Heart right ventricle (tissue), 16 donors: Measurements from ENCODE around the gene MRRF. TPM values are rescaled to one million over a fixed set of nuclear protein-coding genes. Genes with fewer than 3 reads are reported as not detected.

Source experiments
- ATAC-seq, 8 donors: fragments of 200-7000 bp; cut with Tn5 transposase; one replicate each; pipeline ENCODE4 v1.9.1; 2020; ENCODE audit warnings: mild to moderate bottlenecking in 8 of 8, moderate library complexity in 8 of 8, moderate number of reproducible peaks in 1 of 8
- DNase-seq, 2 donors: peaks; one replicate each; pipeline ENCODE4 v3.0.0-alpha.2; 2020
- H3K27ac ChIP-seq, 10 donors: fragments of 200-600 bp; sonication (generic) in 2 of 10; one replicate each; pipeline versions ENCODE4 v1.5.0 to v1.8.0; 2020 to 2022; ENCODE audit warnings: mild to moderate bottlenecking in 3 of 10
- H3K27me3 ChIP-seq, 7 donors: fragments of 200-600 bp; one replicate each; pipeline ENCODE4 v1.8.0; 2021 to 2022; ENCODE audit warnings: mild to moderate bottlenecking in 2 of 7
- H3K36me3 ChIP-seq, 9 donors: fragments of 200-600 bp; sonication (generic) in 1 of 9; one replicate each; pipeline versions ENCODE4 v1.5.0 to v1.8.0; 2020 to 2022; ENCODE audit warnings: mild to moderate bottlenecking in 2 of 9
- H3K4me1 ChIP-seq, 9 donors: fragments of 200-600 bp; sonication (generic) in 1 of 9; one replicate each; pipeline versions ENCODE4 v1.5.0 to v1.8.0; 2020 to 2022; ENCODE audit warnings: mild to moderate bottlenecking in 4 of 9
- H3K4me3 ChIP-seq, 10 donors: fragments of 200-600 bp; sonication (generic) in 2 of 10; one replicate each; pipeline versions ENCODE4 v1.5.0 to v1.8.0; 2020 to 2022; ENCODE audit warnings: mild to moderate bottlenecking in 7 of 10, moderate library complexity in 2 of 10
- H3K9me3 ChIP-seq, 11 donors: fragments of 200-600 bp in 10 of 11; sonication (generic) in 2 of 11; one replicate each; pipeline versions ENCODE4 v1.5.0 to v1.8.0; 2013 to 2022; ENCODE audit warnings: mild to moderate bottlenecking in 2 of 11, control low read depth in 1 of 11, moderate library complexity in 1 of 11
- WGBS, 2 donors: extraction: QIAGEN DNeasy Blood & Tissue Kit; methylation state at CpG; one replicate each; pipeline ENCODE4 v1.1.7; 2013; ENCODE audit warnings: inconsistent platforms in 1 of 2; 5-methylcytosine and 5-hydroxymethylcytosine counted together
- intact Hi-C, 10 donors: fragments of 100-400 bp; cut with DNase I; formaldehyde crosslinking; loops; one replicate each; pipeline versions ENCODE4 v1.11.1 to v1.14.2; 2022
- polyA plus RNA-seq, 2 donors: library from polyadenylated mRNA; stranded (reverse); fragments of 200-250 nt; gene quantifications; one replicate each; pipeline ENCODE4 v1.2.3, GENCODE V29; 2013
- total RNA-seq, 10 donors: library from RNA; stranded (reverse); fragmentation: NEBNext Ultra II Directional in 3 of 10; extraction: Animal tissue kit (Norgen Biotek cat#: 25700) in 3 of 10; gene quantifications; one replicate each; pipeline versions ENCODE4 v1.2.1 to v1.2.4, GENCODE V29; 2021 to 2023
- TF ChIP-seq, protein P1 (sequence below), 9 donors: fragments of 200-600 bp; sonication (generic) in 2 of 9; IDR thresholded peaks; one replicate each; pipeline versions ENCODE4 v1.5.0 to v1.8.0; 2021 to 2022; ENCODE audit warnings: antibody characterized with exemption in 9 of 9, mild to moderate bottlenecking in 5 of 9, moderate library complexity in 1 of 9
- donor health status: Arrhythmogenic right ventricular cardiomyopathy.
- donor health status: ischemic (EF 13 %, LVEDD 7.1; RV severe dilation, severe dysfunction).
- donor health status: healthy with polysubstance abuse.
- donor health status: DM: no; HTN: yes; CAD: no.
- donor health status: DM: no; HTN: no; CAD: no.
- donor health status: ischemic (EF 25% LVEDD 6.9; RV normal size, moderate dysfunction).
- donor health status: ischemic (EF 25% LVEDD 5.7; RV mildly dilated, moderate dysfunction).
- donor health status: healthy.
- donor health status: DM: yes; HTN: yes; CAD: no.
- donor health status: Ischemic cardiomyopathy.
- donor health status: ischemic (EF 35%, LVEDD 5.7; RV mildly dilated, moderate dysfunction).
- donor health status: nonischemic (EF 11% LVEDD 7.7; RV severe dilation, severe dysfunction).
- donor health status: DM: yes; HTN: yes; CAD: no.
- donor health status: PGD.
- donor health status: ischemic (EF 29% LVEDD 5.4; RV normal size, mild dysfunction).
- donor health status: nonischemic (EF 23%, LVEDD 6.1; RV moderate dilation, normal function).

The MRRF gene
- total and polyA plus RNA-seq, 12 donors = 30.3 to 45.9 (median 37.8) TPM

DNA sequence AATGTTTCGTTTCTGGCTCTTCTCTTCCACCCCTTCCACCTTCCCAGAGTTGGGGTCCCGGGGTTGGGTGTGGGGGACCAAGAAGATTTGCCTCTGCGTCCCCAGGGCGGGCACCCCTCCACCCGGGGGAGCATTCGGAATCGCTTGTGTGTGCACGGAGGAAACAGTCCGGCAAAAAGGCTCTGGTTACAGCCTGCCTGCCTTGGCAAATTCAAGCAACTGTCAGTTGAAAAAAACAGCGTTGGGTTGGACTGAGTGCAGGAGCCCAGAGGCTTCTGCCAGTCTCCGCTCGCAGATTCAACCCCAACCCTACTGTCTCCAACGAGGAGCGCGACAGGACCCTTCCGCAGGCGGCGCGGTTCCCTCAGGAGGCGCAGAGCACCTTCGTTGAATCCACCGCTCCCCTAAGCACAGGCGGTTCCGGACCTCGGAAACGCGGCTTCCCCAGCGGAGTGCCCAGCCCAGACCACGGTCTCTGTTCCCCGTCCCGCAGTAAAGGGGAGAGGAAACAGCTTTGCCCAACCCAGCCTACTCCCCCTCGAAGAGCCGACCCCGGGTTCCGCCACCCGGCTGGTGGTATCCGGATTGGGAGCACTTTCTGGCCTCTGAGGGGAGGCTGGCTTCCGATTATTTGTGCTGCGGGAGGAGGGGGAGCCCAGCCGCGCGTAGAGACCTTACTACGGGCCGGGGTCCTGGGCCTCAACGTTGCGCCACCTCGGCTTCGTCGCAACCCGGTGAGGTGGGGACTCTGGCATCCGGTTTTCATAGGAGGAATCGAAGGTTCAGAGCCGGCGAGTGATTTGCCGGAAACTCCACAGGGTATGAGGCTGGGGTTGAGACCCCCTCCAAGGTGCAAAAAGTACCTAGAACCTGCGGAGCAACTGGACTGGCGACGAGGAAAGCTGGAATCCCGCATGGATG lies 45.5 kb upstream of the MRRF start:
- peak; percentile 4 to 37 (median 30) for ATAC-seq
- intact Hi-C loops = no loop called here
- no peaks in the 10 kb centered on the region for H3K9me3 ChIP-seq
- H3K36me3 ChIP-seq = no peaks in the 10 kb centered on the region
- WGBS, 2 donors = 6 to 10% methylated on average over 59 of the region's 59 CpGs
- no peak overlapping the region for H3K27ac ChIP-seq
- TF ChIP-seq, protein P1, sequence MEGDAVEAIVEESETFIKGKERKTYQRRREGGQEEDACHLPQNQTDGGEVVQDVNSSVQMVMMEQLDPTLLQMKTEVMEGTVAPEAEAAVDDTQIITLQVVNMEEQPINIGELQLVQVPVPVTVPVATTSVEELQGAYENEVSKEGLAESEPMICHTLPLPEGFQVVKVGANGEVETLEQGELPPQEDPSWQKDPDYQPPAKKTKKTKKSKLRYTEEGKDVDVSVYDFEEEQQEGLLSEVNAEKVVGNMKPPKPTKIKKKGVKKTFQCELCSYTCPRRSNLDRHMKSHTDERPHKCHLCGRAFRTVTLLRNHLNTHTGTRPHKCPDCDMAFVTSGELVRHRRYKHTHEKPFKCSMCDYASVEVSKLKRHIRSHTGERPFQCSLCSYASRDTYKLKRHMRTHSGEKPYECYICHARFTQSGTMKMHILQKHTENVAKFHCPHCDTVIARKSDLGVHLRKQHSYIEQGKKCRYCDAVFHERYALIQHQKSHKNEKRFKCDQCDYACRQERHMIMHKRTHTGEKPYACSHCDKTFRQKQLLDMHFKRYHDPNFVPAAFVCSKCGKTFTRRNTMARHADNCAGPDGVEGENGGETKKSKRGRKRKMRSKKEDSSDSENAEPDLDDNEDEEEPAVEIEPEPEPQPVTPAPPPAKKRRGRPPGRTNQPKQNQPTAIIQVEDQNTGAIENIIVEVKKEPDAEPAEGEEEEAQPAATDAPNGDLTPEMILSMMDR (IDR thresholded peaks at IDR 0.05) = no peak
- peaks cover 17 to 100% (median 95%) of the 10 kb centered on the region in 7 donors for H3K27me3 ChIP-seq
- peaks cover 10 to 59% (median 31%) of the 10 kb centered on the region in 9 donors for H3K4me1 ChIP-seq
- DNase-seq = no peak
- peak overlapping the region; percentile 8 to 43 (median 28) for H3K4me3 ChIP-seq

GRCh38 chr9:122219856-122220672 lies 44.6 kb upstream of the MRRF start:
- H3K4me3 ChIP-seq = peak overlapping the region; percentile 8 to 43 (median 28)
- WGBS, 2 donors = 13 to 20% methylated on average over 57 of the region's 57 CpGs
- peak in 7 of 8 donors; percentile 10 to 41 (median 22) for ATAC-seq
- H3K36me3 ChIP-seq = no peaks in the 10 kb centered on the region
- TF ChIP-seq, protein P1 (IDR thresholded peaks at IDR 0.05) = no peak
- peaks cover 16 to 100% (median 98%) of the 10 kb centered on the region in 7 donors for H3K27me3 ChIP-seq
- intact Hi-C loops = loop anchor here in 1 of 10 donors (10.0 kb wide), 1 partner anchor 125 kb away; no protein-coding TSS in a partner anchor
- no peak for DNase-seq
- no peaks in the 10 kb centered on the region for H3K9me3 ChIP-seq
- no peak overlapping the region for H3K27ac ChIP-seq
- H3K4me1 ChIP-seq = peaks cover 10 to 55% (median 31%) of the 10 kb centered on the region in 9 donors

- intact Hi-C loops = loop anchor here in 1 of 10 donors (10.0 kb wide), 1 partner anchor 124 kb away; no protein-coding TSS in a partner anchor
- H3K27me3 ChIP-seq = peaks cover 16 to 100% (median 99%) of the 10 kb centered on the region in 7 donors
- H3K36me3 ChIP-seq = no peaks in the 10 kb centered on the region
- H3K27ac ChIP-seq = no peak overlapping the region
- TF ChIP-seq, protein P1 (IDR thresholded peaks at IDR 0.05) = no peak
- DNase-seq = no peak
- peak overlapping the region in 1 of 10 donors; percentile 16 for H3K4me3 ChIP-seq
- 32 to 42% methylated on average over 18 of the region's 18 CpGs for WGBS, 2 donors
- H3K9me3 ChIP-seq = no peaks in the 10 kb centered on the region
- no peak for ATAC-seq
- H3K4me1 ChIP-seq = peaks cover 10 to 60% (median 31%) of the 10 kb centered on the region in 9 donors
Measured at GRCh38 chr9:122220673-122221182, 44.0 kb upstream of the MRRF start.
